HEK293 (cell line): Measurements from ENCODE around the gene PEAR1.

Experiments
- BCL11A ChIP-seq: fragments of 450-650 bp; formaldehyde crosslinking; IDR thresholded peaks from 2 replicates; pipeline ENCODE4 v1.5.1; 2016; ENCODE audit warnings: low read depth, missing biosample characterization, missing genetic modification characterization
- ZBTB21 ChIP-seq: fragments of 450-650 bp; formaldehyde crosslinking; IDR thresholded peaks from 2 replicates; pipeline ENCODE4 v1.5.1; 2017; ENCODE audit warnings: missing biosample characterization, missing genetic modification characterization
- ZNF530 ChIP-seq: fragments of 450-650 bp; formaldehyde crosslinking; IDR thresholded peaks from 2 replicates; pipeline ENCODE4 v1.5.1; 2016; ENCODE audit warnings: low read depth, missing biosample characterization, missing genetic modification characterization
- TF ChIP-seq, protein P1 (sequence below): fragments of 450-650 bp; formaldehyde crosslinking; IDR thresholded peaks from 2 replicates; pipeline ENCODE4 v1.5.1; 2016; ENCODE audit warnings: missing biosample characterization, missing genetic modification characterization
- TF ChIP-seq, protein P2 (sequence below): fragments of 450-650 bp; formaldehyde crosslinking; IDR thresholded peaks from 2 replicates; pipeline ENCODE4 v1.5.1; 2016; ENCODE audit warnings: missing biosample characterization, missing genetic modification characterization

DNA sequence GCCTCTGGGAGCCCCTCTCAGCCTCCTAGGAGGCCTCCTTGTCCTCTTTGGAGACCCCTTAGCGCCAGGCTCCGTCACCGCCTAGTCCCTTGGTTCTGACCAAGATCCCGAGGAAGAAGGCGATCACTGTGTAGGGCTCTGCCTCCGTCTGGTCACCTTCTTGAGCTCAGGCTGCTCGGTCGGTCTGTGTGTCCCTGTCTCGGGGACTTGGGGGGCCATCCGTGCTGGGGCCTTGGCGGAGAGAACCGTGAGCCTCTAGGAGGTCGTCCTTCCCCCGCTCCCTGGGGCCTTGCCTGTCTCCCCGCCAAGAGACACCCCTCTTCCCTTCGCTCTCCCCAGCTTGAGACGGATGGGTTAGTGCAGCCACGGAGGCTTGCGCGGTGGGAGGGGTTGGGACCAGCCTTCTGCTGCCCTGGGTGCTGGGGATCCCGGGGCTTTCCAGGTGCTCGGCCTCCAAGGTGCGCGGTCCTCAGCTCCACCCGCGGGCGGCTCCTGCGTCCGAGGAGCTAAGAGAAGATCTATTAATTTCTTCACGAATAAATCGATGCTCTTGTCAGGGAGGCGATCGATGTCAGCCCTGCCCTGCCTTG is 33.9 kb upstream of the PEAR1 start:
- TF ChIP-seq, protein P1, sequence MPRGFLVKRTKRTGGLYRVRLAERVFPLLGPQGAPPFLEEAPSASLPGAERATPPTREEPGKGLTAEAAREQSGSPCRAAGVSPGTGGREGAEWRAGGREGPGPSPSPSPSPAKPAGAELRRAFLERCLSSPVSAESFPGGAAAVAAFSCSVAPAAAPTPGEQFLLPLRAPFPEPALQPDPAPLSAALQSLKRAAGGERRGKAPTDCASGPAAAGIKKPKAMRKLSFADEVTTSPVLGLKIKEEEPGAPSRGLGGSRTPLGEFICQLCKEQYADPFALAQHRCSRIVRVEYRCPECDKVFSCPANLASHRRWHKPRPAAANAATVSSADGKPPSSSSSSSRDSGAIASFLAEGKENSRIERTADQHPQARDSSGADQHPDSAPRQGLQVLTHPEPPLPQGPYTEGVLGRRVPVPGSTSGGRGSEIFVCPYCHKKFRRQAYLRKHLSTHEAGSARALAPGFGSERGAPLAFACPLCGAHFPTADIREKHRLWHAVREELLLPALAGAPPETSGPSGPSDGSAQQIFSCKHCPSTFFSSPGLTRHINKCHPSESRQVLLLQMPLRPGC (tag by site-specific recombination) = no peak
- TF ChIP-seq ZBTB21 (tag by site-specific recombination) (no peak), ZNF530 (tag by site-specific recombination) (no peak), BCL11A (tag by site-specific recombination) (no peak)
- TF ChIP-seq, protein P2, sequence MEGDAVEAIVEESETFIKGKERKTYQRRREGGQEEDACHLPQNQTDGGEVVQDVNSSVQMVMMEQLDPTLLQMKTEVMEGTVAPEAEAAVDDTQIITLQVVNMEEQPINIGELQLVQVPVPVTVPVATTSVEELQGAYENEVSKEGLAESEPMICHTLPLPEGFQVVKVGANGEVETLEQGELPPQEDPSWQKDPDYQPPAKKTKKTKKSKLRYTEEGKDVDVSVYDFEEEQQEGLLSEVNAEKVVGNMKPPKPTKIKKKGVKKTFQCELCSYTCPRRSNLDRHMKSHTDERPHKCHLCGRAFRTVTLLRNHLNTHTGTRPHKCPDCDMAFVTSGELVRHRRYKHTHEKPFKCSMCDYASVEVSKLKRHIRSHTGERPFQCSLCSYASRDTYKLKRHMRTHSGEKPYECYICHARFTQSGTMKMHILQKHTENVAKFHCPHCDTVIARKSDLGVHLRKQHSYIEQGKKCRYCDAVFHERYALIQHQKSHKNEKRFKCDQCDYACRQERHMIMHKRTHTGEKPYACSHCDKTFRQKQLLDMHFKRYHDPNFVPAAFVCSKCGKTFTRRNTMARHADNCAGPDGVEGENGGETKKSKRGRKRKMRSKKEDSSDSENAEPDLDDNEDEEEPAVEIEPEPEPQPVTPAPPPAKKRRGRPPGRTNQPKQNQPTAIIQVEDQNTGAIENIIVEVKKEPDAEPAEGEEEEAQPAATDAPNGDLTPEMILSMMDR (tag by site-specific recombination) = no peak
